ENCODE results near the gene TBC1D2. TPM values are rescaled to one million over a fixed set of nuclear protein-coding genes. Genes with fewer than 3 reads are reported as not detected.

Gene TBC1D2

GRCh38 chr9:98150721-98151120 is 104.7 kb downstream of the TBC1D2 start:
- no peak overlapping the region for H2BK15ac ChIP-seq (ENCODE audit: low read length)
- H3K9ac ChIP-seq (ENCODE audit: low read depth, low read length, poor library complexity): no peak overlapping the region
- no peak overlapping the region for H3K4ac ChIP-seq (ENCODE audit: low read length)
- H4K8ac ChIP-seq (ENCODE audit: low read depth, low read length): no peak overlapping the region
- H3K79me1 ChIP-seq (ENCODE audit: low read depth, low read length): no peaks in the 10 kb centered on the region
- DNase-seq (ENCODE audit: low spot score): no peak
- peaks cover 0 to 6% of the 10 kb centered on the region in 2 donors for H3K4me1 ChIP-seq (ENCODE audit: control insufficient read depth in 2 of 2, insufficient read depth in 1 of 2, low read depth in 1 of 2, low read length in 2 of 2)
- peaks cover 0 to 2% of the 10 kb centered on the region in 2 donors for H3K9me3 ChIP-seq (replicated peaks in 1 of 2; ENCODE audit: control insufficient read depth in 2 of 2, insufficient read depth in 1 of 2, low read depth in 1 of 2, low read length in 2 of 2)
- no peak overlapping the region for H2BK5ac ChIP-seq (ENCODE audit: low read length)
- no peak overlapping the region for H2BK12ac ChIP-seq (ENCODE audit: low read length)
- H3K36me3 ChIP-seq (replicated peaks in 1 of 2; ENCODE audit: control insufficient read depth in 2 of 2, insufficient read depth in 2 of 2, low read length in 2 of 2): no peaks in the 10 kb centered on the region
- H2BK120ac ChIP-seq (ENCODE audit: low read depth, low read length): no peak overlapping the region
- no peak overlapping the region for H4K91ac ChIP-seq (ENCODE audit: low read depth, low read length, poor library complexity)
- no peak overlapping the region for H2AK5ac ChIP-seq (ENCODE audit: low read depth, low read length)
- WGBS, 2 donors (ENCODE audit: extremely low coverage in 2 of 2, insufficient read length in 2 of 2, insufficient replicate concordance in 1 of 2): no CpG with 5 or more reads among the region's 3 CpGs
- H3K27me3 ChIP-seq (ENCODE audit: control insufficient read depth in 3 of 3, insufficient read depth in 3 of 3, low read depth in 1 of 3, low read length in 3 of 3): no peaks in the 10 kb centered on the region
- H3K23ac ChIP-seq (ENCODE audit: low read depth, low read length, poor library complexity): no peak overlapping the region
- H3K27ac ChIP-seq (replicated peaks; ENCODE audit: low read length): no peak overlapping the region
- H3K4me2 ChIP-seq (ENCODE audit: insufficient read depth, low read length, poor library complexity, severe bottlenecking): no peak overlapping the region
- H2AFZ ChIP-seq (ENCODE audit: low read length): no peak overlapping the region
- no peak overlapping the region for H3K4me3 ChIP-seq (ENCODE audit: low read length in 2 of 2)
- no peak overlapping the region for H3K14ac ChIP-seq (ENCODE audit: low read length)
- H3K18ac ChIP-seq (ENCODE audit: low read length): no peak overlapping the region

DNA sequence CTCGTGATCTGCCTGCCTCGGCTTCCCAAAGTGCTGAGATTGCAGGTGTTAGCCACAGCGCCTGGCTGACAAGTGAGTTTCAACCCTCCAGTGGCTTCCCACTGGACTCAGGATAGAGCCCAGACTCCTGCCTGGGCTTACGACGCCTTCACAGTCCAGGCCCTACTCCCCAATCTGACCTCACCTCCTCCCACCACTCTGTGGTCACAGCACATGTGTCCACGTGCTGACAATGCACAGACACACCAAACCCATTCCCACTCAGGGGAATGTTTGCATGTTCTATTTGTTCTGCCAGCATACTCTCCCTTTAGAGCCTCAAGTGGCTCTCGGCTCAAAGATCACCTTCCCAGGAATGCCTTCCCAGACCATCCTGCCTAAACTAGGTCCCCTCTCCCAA is 105.3 kb downstream of the TBC1D2 start:
- Histone ChIP-seq H2BK12ac (ENCODE audit: low read length) (no peak overlapping the region), H3K14ac (ENCODE audit: low read length) (no peak overlapping the region), H3K9ac (ENCODE audit: low read depth, low read length, poor library complexity) (no peak overlapping the region), H3K4me2 (ENCODE audit: insufficient read depth, low read length, poor library complexity, severe bottlenecking) (no peak overlapping the region), H3K4ac (ENCODE audit: low read length) (no peak overlapping the region), H3K27me3 (ENCODE audit: control insufficient read depth in 3 of 3, insufficient read depth in 3 of 3, low read depth in 1 of 3, low read length in 3 of 3) (no peaks in the 10 kb centered on the region), H2BK5ac (ENCODE audit: low read length) (no peak overlapping the region), H3K27ac (replicated peaks; ENCODE audit: low read length) (no peak overlapping the region), H2AK5ac (ENCODE audit: low read depth, low read length) (no peak overlapping the region), H2AFZ (ENCODE audit: low read length) (no peak overlapping the region), H3K18ac (ENCODE audit: low read length) (no peak overlapping the region), H4K8ac (ENCODE audit: low read depth, low read length) (no peak overlapping the region), H2BK15ac (ENCODE audit: low read length) (no peak overlapping the region), H3K4me1 (ENCODE audit: control insufficient read depth in 2 of 2, insufficient read depth in 1 of 2, low read depth in 1 of 2, low read length in 2 of 2) (peaks cover 0 to 6% of the 10 kb centered on the region in 2 donors), H3K36me3 (replicated peaks in 1 of 2; ENCODE audit: control insufficient read depth in 2 of 2, insufficient read depth in 2 of 2, low read length in 2 of 2) (no peaks in the 10 kb centered on the region), H3K23ac (ENCODE audit: low read depth, low read length, poor library complexity) (no peak overlapping the region), H2BK120ac (ENCODE audit: low read depth, low read length) (no peak overlapping the region), H3K79me1 (ENCODE audit: low read depth, low read length) (no peaks in the 10 kb centered on the region), H3K9me3 (replicated peaks in 1 of 2; ENCODE audit: control insufficient read depth in 2 of 2, insufficient read depth in 1 of 2, low read depth in 1 of 2, low read length in 2 of 2) (peaks cover 0 to 2% of the 10 kb centered on the region in 2 donors), H4K91ac (ENCODE audit: low read depth, low read length, poor library complexity) (no peak overlapping the region), H3K4me3 (ENCODE audit: low read length in 2 of 2) (no peak overlapping the region)
- DNase-seq (ENCODE audit: low spot score): no peak
- whole genome bisulfite sequencing, 2 donors (ENCODE audit: extremely low coverage in 2 of 2, insufficient read length in 2 of 2, insufficient replicate concordance in 1 of 2): no CpG with 5 or more reads among the region's 7 CpGs

DNA sequence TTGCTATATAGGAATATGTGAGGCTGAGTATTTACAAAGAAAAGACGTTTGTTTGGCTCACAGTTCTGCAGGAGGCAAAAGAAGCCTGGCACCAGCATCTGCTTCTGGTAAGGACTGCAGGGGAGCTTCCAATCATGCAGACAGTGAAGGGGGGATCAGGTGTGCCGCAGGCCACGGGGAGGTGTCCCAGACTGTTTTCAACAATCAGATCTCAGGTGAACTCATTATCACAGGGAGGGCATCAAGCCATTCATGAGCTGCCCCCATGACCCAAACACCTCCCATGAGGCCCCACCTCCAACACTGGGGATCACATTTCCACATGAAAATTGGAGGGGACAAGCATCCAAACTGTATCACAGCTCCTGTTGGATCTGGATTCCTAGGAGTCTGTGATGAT is 106.0 kb downstream of the TBC1D2 start:
- H3K4me3 ChIP-seq (ENCODE audit: low read length in 2 of 2): no peak overlapping the region
- no CpG with 5 or more reads among the region's 3 CpGs for WGBS, 2 donors (ENCODE audit: extremely low coverage in 2 of 2, insufficient read length in 2 of 2, insufficient replicate concordance in 1 of 2)
- H3K4me2 ChIP-seq (ENCODE audit: insufficient read depth, low read length, poor library complexity, severe bottlenecking): no peak overlapping the region
- no peak overlapping the region for H2BK12ac ChIP-seq (ENCODE audit: low read length)
- H2BK120ac ChIP-seq (ENCODE audit: low read depth, low read length): no peak overlapping the region
- no peaks in the 10 kb centered on the region for H3K79me1 ChIP-seq (ENCODE audit: low read depth, low read length)
- H3K4ac ChIP-seq (ENCODE audit: low read length): no peak overlapping the region
- no peak overlapping the region for H2BK15ac ChIP-seq (ENCODE audit: low read length)
- H3K9ac ChIP-seq (ENCODE audit: low read depth, low read length, poor library complexity): no peak overlapping the region
- H3K18ac ChIP-seq (ENCODE audit: low read length): no peak overlapping the region
- H3K4me1 ChIP-seq (ENCODE audit: control insufficient read depth in 2 of 2, insufficient read depth in 1 of 2, low read depth in 1 of 2, low read length in 2 of 2): peaks cover 0 to 6% of the 10 kb centered on the region in 2 donors
- H2AFZ ChIP-seq (ENCODE audit: low read length): no peak overlapping the region
- no peak for DNase-seq (ENCODE audit: low spot score)
- H3K23ac ChIP-seq (ENCODE audit: low read depth, low read length, poor library complexity): no peak overlapping the region
- no peaks in the 10 kb centered on the region for H3K27me3 ChIP-seq (ENCODE audit: control insufficient read depth in 3 of 3, insufficient read depth in 3 of 3, low read depth in 1 of 3, low read length in 3 of 3)
- H2BK5ac ChIP-seq (ENCODE audit: low read length): no peak overlapping the region
- H2AK5ac ChIP-seq (ENCODE audit: low read depth, low read length): no peak overlapping the region
- H3K27ac ChIP-seq (replicated peaks; ENCODE audit: low read length): no peak overlapping the region
- no peak overlapping the region for H4K8ac ChIP-seq (ENCODE audit: low read depth, low read length)
- H3K36me3 ChIP-seq (replicated peaks in 1 of 2; ENCODE audit: control insufficient read depth in 2 of 2, insufficient read depth in 2 of 2, low read length in 2 of 2): no peaks in the 10 kb centered on the region
- H3K14ac ChIP-seq (ENCODE audit: low read length): no peak overlapping the region
- H3K9me3 ChIP-seq (replicated peaks in 1 of 2; ENCODE audit: control insufficient read depth in 2 of 2, insufficient read depth in 1 of 2, low read depth in 1 of 2, low read length in 2 of 2): peaks cover 0 to 2% of the 10 kb centered on the region in 2 donors
- H4K91ac ChIP-seq (ENCODE audit: low read depth, low read length, poor library complexity): no peak overlapping the region

Small RNA genes within 50 kb of the gene (small RNA-seq; reads per million reads assigned to genes)
- gene MIR6854 (ENCODE audit: insufficient read depth): not detected
